HCT116 (cell line): ENCODE results near the gene CDKL5. TPM values are rescaled to one million over a fixed set of nuclear protein-coding genes. Genes with fewer than 3 reads are reported as not detected.
A peak's percentile ranks its signal among the peaks of the same experiment; 100 is the strongest.

Experiments used
- ATAC-seq: fragments of 200-7000 bp; cut with Tn5 transposase; 2 replicates; pipeline ENCODE4 v1.9.1; 2020; ENCODE audit warnings: mild to moderate bottlenecking, moderate library complexity
- BruUV-seq: library from RNA; stranded (reverse); fragments of 400-500 nt; replicated peaks from 2 replicates; lab custom pipeline; 2021; lab: Mats Ljungman, UMichigan
- CTCF ChIA-PET: fragments of 300-600 bp; sonication (Branson Sonifier 250); formaldehyde crosslinking; loops from one replicate; lab custom pipeline; 2021; ENCODE audit warnings: antibody characterized with exemption; lab: Charles Lee
- POLR2A ChIA-PET: fragments of 300-600, 350-600 bp; sonication (Branson Sonifier 250); formaldehyde crosslinking; loops from one replicate; lab custom pipeline; 2021; ENCODE audit warnings: antibody characterized with exemption; lab: Charles Lee
- RAD21 ChIA-PET, 2 experiments: fragments of 300-600 bp; sonication (Branson Sonifier 250); formaldehyde crosslinking; loops; one replicate each; lab custom pipeline; 2023; ENCODE audit warnings: low total read pairs in 2 of 2; ENCODE audit not compliant: uncharacterized antibody in 2 of 2, unreplicated experiment in 2 of 2, low non-redundant PET in 1 of 2; lab: Charles Lee
- DNase-seq: peaks from one replicate; pipeline ENCODE4 v3.0.0-alpha.2; 2010; ENCODE audit warnings: low read depth, low spot score
- H2AFZ ChIP-seq: fragments of 200-600 bp; shearing (Covaris generic), sonication (generic); 2 replicates; pipeline ENCODE4 v1.6.1; 2017; ENCODE audit warnings: low read depth, mixed run types, mixed read lengths, antibody characterized with exemption, low read length; ENCODE audit not compliant: poor library complexity, severe bottlenecking
- H3K27ac ChIP-seq: 2 replicates; pipeline ENCODE4 v1.5.1; 2012; ENCODE audit warnings: low read depth, low read length
- H3K27me3 ChIP-seq: fragments of 200-600 bp; sonication (generic); 2 replicates; pipeline ENCODE4 v1.6.1; 2016; ENCODE audit warnings: mixed run types, low read length, mixed read lengths; ENCODE audit not compliant: insufficient read depth
- H3K36me3 ChIP-seq, 2 experiments: fragments of 200-500 bp in 1 of 2; fragments of 200-600 bp in 1 of 2; sonication (Bioruptor generic) in 1 of 2; sonication (generic) in 1 of 2; 2 replicates each; pipeline versions ENCODE4 v1.5.1 to v1.6.1; 2014 to 2016; ENCODE audit warnings: low read length in 2 of 2, inconsistent platforms in 1 of 2, mixed read lengths in 1 of 2, mixed run types in 1 of 2; ENCODE audit not compliant: insufficient read depth in 2 of 2, control insufficient read depth in 1 of 2
- H3K4me1 ChIP-seq, 2 experiments: fragments of 200-600 bp in 1 of 2; sonication (generic) in 1 of 2; 2 replicates each; pipeline versions ENCODE4 v1.5.1 to v1.6.1; 2012 to 2017; ENCODE audit warnings: low read length in 2 of 2, inconsistent platforms in 1 of 2, mild to moderate bottlenecking in 1 of 2, mixed read lengths in 1 of 2, mixed run types in 1 of 2, moderate library complexity in 1 of 2; ENCODE audit not compliant: insufficient read depth in 2 of 2, control insufficient read depth in 1 of 2
- H3K4me2 ChIP-seq: fragments of 200-600 bp; sonication (generic); 2 replicates; pipeline ENCODE4 v1.6.1; 2017; ENCODE audit warnings: mixed run types, low read length, mixed read lengths
- H3K4me3 ChIP-seq, 2 experiments: fragments of 200-600 bp in 1 of 2; sonication (generic) in 1 of 2; replicated peaks in 1 of 2; 2 replicates each; pipeline ENCODE4 v1.5.1; 2011 to 2016; ENCODE audit warnings: low read length in 2 of 2, control low read depth in 1 of 2, low read depth in 1 of 2, mild to moderate bottlenecking in 1 of 2, mixed read lengths in 1 of 2, mixed run types in 1 of 2
- H3K79me2 ChIP-seq: fragments of 200-600 bp; sonication (generic); 2 replicates; pipeline ENCODE4 v1.6.1; 2017; ENCODE audit warnings: mild to moderate bottlenecking, mixed run types, low read length, moderate library complexity, mixed read lengths; ENCODE audit not compliant: insufficient read depth
- H3K9ac ChIP-seq: fragments of 200-600 bp; sonication (generic); 2 replicates; pipeline ENCODE4 v1.6.1; 2016; ENCODE audit warnings: low read length, mixed read lengths
- H3K9me2 ChIP-seq: fragments of 200-600 bp; sonication (generic), shearing (Covaris generic); 2 replicates; pipeline ENCODE4 v1.6.1; 2017; ENCODE audit warnings: mixed run types, mild to moderate bottlenecking, moderate library complexity; ENCODE audit not compliant: insufficient read depth
- H3K9me3 ChIP-seq, 2 experiments: fragments of 200-500 bp in 1 of 2; fragments of 200-600 bp in 1 of 2; sonication (Bioruptor generic) in 1 of 2; sonication (generic) in 1 of 2; 2 replicates each; pipeline ENCODE4 v1.6.1; 2014 to 2017; ENCODE audit warnings: low read length in 2 of 2, mixed read lengths in 2 of 2, inconsistent platforms in 1 of 2, low read depth in 1 of 2, mild to moderate bottlenecking in 1 of 2, mixed run types in 1 of 2, moderate library complexity in 1 of 2; ENCODE audit not compliant: control insufficient read depth in 1 of 2, insufficient read depth in 1 of 2
- H4K20me1 ChIP-seq: fragments of 200-600 bp; sonication (generic), shearing (Covaris generic); 2 replicates; pipeline ENCODE4 v1.6.1; 2017; ENCODE audit warnings: mixed run types, mild to moderate bottlenecking, moderate library complexity; ENCODE audit not compliant: insufficient read depth
- ATF3 ChIP-seq: IDR thresholded peaks from 2 replicates; pipeline ENCODE4 v1.6.1; 2012
- CBX3 ChIP-seq: IDR thresholded peaks from 2 replicates; pipeline ENCODE4 v1.6.1; 2012; ENCODE audit warnings: low read depth
- ELF1 ChIP-seq: IDR thresholded peaks from 2 replicates; pipeline ENCODE4 v1.6.1; 2012; ENCODE audit warnings: low read depth, borderline replicate concordance
- JUND ChIP-seq: IDR thresholded peaks from 2 replicates; pipeline ENCODE4 v1.6.1; 2012
- POLR2AphosphoS5 ChIP-seq: IDR thresholded peaks from 2 replicates; pipeline ENCODE4 v1.6.1; 2011; ENCODE audit warnings: mild to moderate bottlenecking, low read depth, low read length, moderate library complexity
- SIN3A ChIP-seq: IDR thresholded peaks from 2 replicates; pipeline ENCODE4 v1.6.1; 2012; ENCODE audit warnings: low read depth
- SRF ChIP-seq: IDR thresholded peaks from 2 replicates; pipeline ENCODE4 v1.6.1; 2012; ENCODE audit warnings: low read depth
- intact Hi-C: fragments of 100-400 bp; cut with micrococcal nuclease; formaldehyde crosslinking; loops from 2 replicates; pipeline ENCODE4 v1.10.0; 2022
- total RNA-seq: library from RNA; stranded (reverse); gene quantifications from one replicate; pipeline ENCODE4 v1.2.1, GENCODE V29; 2021; ENCODE audit not compliant: unreplicated experiment
- TF ChIP-seq, protein P1 (sequence below), 3 experiments: fragments of 200-600 bp in 1 of 3; sonication (generic) in 1 of 3; IDR thresholded peaks in 2 of 3; conservative IDR thresholded peaks in 1 of 3; 2 replicates each; pipeline ENCODE4 v1.5.1; 2012 to 2017; ENCODE audit warnings: low read depth in 2 of 3, low read length in 2 of 3, antibody characterized with exemption in 1 of 3, borderline replicate concordance in 1 of 3, control low read depth in 1 of 3, mild to moderate bottlenecking in 1 of 3, mixed read lengths in 1 of 3, mixed run types in 1 of 3, moderate library complexity in 1 of 3; ENCODE audit not compliant: insufficient read depth in 1 of 3

CDKL5 gene
- total RNA-seq, 1 experiment from 2014 or later = 2.5 TPM

GRCh38 chrX:18424482-18425198, 768 bp upstream of the CDKL5 start:
- intact Hi-C loops = loop anchor here (10.0 kb wide), 1 partner anchor 250 kb away; the partner anchor contains the start of gene RS1
- no TSS peak for BruUV-seq
- Histone ChIP-seq H3K9ac (peak overlapping the region; percentile 30; the same call in 1 of the 2 replicates), H3K27ac (no peak overlapping the region), H3K4me1 (peaks cover 0 to 6% of the 10 kb centered on the region in 2 experiments; a peak in 2 of 4 replicates), H3K36me3 (no peaks in the 10 kb centered on the region), H3K27me3 (peaks cover 4% of the 10 kb centered on the region; the same call in 1 of the 2 replicates), H2AFZ (peak overlapping the region; percentile 17), H3K9me2 (no peaks in the 10 kb centered on the region), H4K20me1 (no peaks in the 10 kb centered on the region), H3K4me3 (peak overlapping the region; percentile 52 to 62), H3K9me3 (no peaks in the 10 kb centered on the region), H3K4me2 (peak overlapping the region; percentile 87), H3K79me2 (no peaks in the 10 kb centered on the region)
- ATAC-seq = peak; percentile 43
- no peak for TF ChIP-seq ELF1
- no peak for TF ChIP-seq SRF
- no peak for TF ChIP-seq JUND
- TF ChIP-seq, protein P1, sequence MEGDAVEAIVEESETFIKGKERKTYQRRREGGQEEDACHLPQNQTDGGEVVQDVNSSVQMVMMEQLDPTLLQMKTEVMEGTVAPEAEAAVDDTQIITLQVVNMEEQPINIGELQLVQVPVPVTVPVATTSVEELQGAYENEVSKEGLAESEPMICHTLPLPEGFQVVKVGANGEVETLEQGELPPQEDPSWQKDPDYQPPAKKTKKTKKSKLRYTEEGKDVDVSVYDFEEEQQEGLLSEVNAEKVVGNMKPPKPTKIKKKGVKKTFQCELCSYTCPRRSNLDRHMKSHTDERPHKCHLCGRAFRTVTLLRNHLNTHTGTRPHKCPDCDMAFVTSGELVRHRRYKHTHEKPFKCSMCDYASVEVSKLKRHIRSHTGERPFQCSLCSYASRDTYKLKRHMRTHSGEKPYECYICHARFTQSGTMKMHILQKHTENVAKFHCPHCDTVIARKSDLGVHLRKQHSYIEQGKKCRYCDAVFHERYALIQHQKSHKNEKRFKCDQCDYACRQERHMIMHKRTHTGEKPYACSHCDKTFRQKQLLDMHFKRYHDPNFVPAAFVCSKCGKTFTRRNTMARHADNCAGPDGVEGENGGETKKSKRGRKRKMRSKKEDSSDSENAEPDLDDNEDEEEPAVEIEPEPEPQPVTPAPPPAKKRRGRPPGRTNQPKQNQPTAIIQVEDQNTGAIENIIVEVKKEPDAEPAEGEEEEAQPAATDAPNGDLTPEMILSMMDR (IDR thresholded peaks at IDR 0.05 in 2 of 3, conservative IDR thresholded peaks at IDR 0.05 in 1 of 3; ENCODE audit: borderline replicate concordance in 1 of 3, insufficient read depth in 1 of 3, low read depth in 2 of 3, low read length in 2 of 3) = no peak
- DNase-seq = no peak
- ChIA-PET CTCF (interaction anchor here (1.2 kb wide), 1 partner anchor 15 kb away, joined by 4 read pairs; no protein-coding TSS in a partner anchor), RAD21 (no interaction called here), POLR2A (no interaction called here)

DNA sequence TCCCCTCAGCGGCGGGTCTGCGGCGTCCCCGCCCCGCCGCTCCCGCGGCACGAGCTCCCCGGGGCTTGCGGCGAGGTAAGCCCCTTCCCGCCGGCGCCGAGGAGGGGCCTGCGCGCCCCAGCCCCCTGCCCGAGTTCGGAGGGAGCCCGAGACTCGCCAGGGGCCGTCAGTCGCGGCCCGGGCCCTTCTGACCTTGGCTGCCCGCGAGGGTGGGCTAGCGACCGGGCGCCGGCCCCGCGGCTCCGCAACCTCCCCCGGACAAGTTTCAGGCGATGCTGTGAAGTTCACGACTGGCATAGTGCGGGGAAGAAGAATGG, 554 bp downstream of the CDKL5 start:
- POLR2A ChIA-PET = no interaction called here
- RAD21 ChIA-PET = no interaction called here
- Histone ChIP-seq H3K9me3 (no peaks in the 10 kb centered on the region), H3K27ac (no peak overlapping the region), H3K79me2 (no peaks in the 10 kb centered on the region), H2AFZ (no peak overlapping the region), H3K9ac (peak overlapping the region; percentile 46), H3K36me3 (no peaks in the 10 kb centered on the region), H3K4me2 (peak overlapping the region; percentile 76), H3K9me2 (no peaks in the 10 kb centered on the region), H4K20me1 (no peaks in the 10 kb centered on the region), H3K4me3 (peak overlapping the region; percentile 55 to 62), H3K4me1 (peaks cover 0 to 6% of the 10 kb centered on the region in 2 experiments; a peak in 2 of 4 replicates), H3K27me3 (peaks cover 4% of the 10 kb centered on the region; the same call in 1 of the 2 replicates)
- TF ChIP-seq CBX3 = no peak
- no peak for TF ChIP-seq POLR2AphosphoS5
- no peak for TF ChIP-seq SIN3A
- no peak for TF ChIP-seq ATF3
- CTCF ChIA-PET = interaction anchor here (1.2 kb wide), 1 partner anchor 16 kb away, joined by 4 read pairs; no protein-coding TSS in a partner anchor
- intact Hi-C loops = loop anchor here (10.0 kb wide), 1 partner anchor 249 kb away; the partner anchor contains the start of gene RS1
- no peak for ATAC-seq
- no TSS peak for BruUV-seq
- no peak for DNase-seq
